Sciatic nerve (tissue), 2 donors: ENCODE data around the gene ADARB2. TPM values are rescaled to one million over a fixed set of nuclear protein-coding genes. Genes with fewer than 3 reads are reported as not detected.

Experiments used
- ATAC-seq: fragments of 200-7000 bp; cut with Tn5 transposase; one replicate; pipeline ENCODE4 v1.9.1; 2020; ENCODE audit warnings: mild to moderate bottlenecking, moderate library complexity
- DNase-seq: peaks from one replicate; pipeline ENCODE4 v3.0.0-alpha.2; 2020; ENCODE audit warnings: low spot score
- intact Hi-C: fragments of 100-400 bp; cut with DNase I; formaldehyde crosslinking; loops from one replicate; pipeline ENCODE4 v1.14.2; 2022
- total RNA-seq: library from RNA; stranded (reverse); fragmentation: NEBNext Ultra II Directional; extraction: Animal tissue kit (Norgen Biotek cat#: 25700); gene quantifications from one replicate; pipeline ENCODE4 v1.2.1, GENCODE V29; 2021
- donor health status: DM: no; HTN: no; CAD: no.
- donor health status: DM: no; HTN: no; CAD: no.

ADARB2 gene
- total RNA-seq, 1 donor from 2014 or later, result 1.9 TPM

- DNase-seq (no peak), ATAC-seq (no peak)
- intact Hi-C loops, result no loop called here
Observed at GRCh38 chr10:1153251-1153763, 584.0 kb downstream of the ADARB2 start.

DNA sequence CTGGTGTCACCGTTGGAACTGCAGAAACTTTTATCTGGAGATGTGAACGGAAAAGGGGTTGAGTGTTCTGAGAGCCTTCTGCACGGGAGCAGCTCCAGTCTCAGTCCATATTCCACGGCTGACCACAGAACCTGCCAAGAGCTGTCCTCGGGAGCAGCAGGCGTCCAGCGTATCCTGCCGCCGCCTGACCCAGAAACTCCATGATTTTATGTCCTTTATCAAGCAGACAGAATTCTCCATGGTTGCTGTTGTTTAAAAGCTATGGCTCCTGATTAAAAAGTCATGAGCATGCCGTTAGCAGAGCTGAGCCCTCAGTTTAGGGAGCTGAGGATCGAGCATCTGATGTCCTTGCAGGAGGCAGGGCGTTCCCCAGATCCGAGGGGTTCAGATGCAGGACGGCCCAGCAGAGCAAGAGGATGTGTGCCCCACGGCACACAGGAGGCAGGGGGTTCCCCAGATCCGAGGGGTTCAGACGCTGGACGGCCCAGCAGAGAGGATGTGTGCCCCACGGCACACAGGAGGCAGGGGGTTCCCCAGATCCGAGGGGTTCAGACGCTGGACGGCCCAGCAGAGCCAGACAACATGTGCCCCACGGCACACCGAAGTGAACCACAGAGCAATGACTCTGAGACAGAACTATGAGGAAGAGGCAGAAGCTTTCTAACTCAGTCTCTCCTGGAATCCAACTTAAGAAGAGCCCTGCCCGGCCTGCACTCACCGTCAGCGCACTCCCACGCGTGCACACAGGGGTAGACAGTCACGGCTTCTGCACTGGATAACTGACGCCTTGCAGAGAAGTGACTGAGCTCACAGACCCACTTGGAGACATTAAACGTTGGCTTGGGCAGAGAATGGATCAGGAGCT lies 584.7 kb downstream of the ADARB2 start:
- no peak for ATAC-seq
- DNase-seq, result no peak
- intact Hi-C loops, result no loop called here

DNA sequence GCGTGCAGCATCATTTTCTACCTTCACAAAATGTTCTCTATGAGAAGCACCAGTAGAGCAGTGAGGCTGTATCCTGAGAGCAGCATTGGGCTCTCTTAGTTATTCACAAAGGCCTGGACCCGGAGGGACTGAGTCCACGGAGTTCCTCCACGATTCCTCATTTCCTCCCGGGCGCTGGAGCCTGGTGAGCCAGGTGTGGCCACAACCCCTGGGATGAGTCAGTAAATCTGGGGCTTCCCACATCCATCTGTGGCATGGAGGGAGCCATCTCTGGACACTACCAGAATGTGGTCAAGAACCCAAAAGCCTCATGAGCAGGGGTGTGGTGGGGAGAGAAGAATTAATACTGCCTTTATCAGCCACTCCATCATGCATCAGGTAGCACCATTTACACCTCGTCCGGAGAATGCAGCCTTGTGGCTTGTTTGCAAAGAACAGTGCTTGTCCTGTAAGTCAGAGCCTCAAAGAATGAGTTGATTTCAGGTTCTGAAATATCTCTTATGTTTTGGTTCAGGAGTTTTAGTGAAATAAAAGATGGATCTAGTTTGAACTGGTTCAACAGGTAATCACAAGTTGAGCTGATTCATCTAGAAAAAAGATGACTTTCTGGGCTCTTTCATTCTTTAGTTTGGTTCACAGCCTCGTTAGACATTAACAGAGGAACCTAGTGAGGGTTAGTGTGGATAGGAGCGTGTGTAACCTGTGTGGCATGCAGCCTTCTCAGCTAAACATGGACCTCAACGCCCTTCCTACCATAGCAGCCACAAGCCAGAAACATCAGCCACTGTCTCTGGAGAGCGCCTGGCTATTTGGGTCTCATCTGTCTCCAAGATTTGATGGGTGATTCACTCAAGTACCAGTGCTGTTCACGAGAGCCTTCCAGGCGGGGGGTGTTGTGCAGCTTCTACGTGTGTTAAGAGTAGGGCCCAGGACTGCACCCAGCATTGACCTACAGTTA lies 586.0 kb downstream of the ADARB2 start:
- no peak for DNase-seq
- no peak for ATAC-seq

DNA sequence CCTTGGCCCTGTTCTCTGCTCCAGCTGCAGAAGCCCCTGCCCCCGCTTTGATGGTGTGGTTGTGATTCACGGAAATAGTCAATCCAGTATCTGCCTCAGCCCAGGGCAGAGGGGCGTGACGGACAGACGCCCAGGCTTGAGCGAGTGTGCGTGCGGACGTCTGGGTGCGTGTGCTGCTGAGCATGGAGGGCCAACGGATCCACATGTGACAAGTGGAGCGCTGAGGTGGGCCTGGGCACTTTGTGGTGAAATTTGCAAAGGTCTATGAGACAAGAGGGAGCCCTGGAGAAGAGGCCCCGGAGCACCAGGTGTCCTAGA lies 586.7 kb downstream of the ADARB2 start:
- intact Hi-C loops, result no loop called here
- DNase-seq (no peak), ATAC-seq (no peak)

More for the DNA sequence above, 586.0 kb downstream of the ADARB2 start:
- intact Hi-C loops, result no loop called here

DNA sequence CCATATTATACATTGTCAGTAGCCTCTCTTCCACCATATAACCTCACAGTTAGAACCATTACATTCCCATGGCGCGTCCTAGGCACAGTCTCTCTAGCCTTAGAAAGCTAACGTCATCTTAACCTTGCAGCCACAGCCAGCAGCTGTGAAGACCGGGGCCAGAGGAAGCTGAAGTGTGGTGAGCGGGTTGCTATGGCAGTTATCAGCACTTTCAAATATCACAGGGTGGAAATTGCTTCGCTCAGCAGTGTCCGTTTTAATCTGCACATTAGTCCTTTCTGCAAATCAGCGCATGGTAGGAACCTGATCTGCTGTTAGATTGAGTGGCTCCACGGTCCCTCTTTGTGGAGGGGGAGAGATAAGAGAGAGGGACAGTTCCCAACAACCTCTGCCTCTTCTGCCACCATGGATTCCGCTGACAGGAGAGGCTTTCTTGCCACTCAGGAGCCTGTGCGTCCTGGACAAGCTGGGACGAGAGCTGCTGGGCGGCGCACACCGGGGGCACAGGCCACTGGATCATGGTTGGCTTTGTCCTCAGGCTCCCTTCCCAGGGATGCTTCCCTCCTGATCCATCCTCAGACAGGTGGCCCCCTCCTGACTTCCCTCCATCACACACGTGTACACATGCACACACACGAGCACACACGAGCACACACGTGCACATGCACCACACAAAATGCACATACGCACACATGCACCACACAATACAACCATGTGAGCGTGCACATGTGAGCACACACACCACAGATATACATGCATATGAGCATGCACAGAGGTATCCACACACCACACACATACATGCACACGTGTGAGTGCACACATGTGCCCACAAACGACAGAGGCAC lies 587.3 kb downstream of the ADARB2 start:
- intact Hi-C loops, result no loop called here
- DNase-seq (no peak), ATAC-seq (no peak)

GRCh38 chr10:1148855-1149605 lies 588.3 kb downstream of the ADARB2 start:
- ATAC-seq (no peak), DNase-seq (no peak)
- intact Hi-C loops, result no loop called here

DNA sequence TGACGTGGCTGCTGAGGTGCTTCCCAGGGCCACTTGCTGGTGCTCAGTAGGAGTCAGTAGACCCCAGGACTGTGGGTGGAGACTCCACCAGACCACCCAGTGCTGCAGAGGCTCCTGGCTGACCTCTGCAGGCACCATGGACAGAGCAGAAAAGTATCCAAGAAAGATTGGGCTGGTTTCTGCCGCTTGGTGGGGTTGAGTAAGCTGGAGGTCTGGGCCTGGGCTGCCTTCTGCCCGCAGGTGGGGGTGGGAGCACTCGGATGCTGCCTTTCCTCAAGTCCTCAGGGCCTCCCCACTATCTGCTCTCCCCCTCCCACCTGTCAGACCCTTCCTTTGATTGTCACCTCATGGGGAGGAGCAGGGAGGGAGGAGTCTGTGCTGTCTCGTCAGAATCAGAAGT lies 589.5 kb downstream of the ADARB2 start:
- intact Hi-C loops, result no loop called here
- ATAC-seq (no peak), DNase-seq (no peak)

GRCh38 chr10:1142596-1142995 lies 594.7 kb downstream of the ADARB2 start:
- intact Hi-C loops, result no loop called here
- ATAC-seq (no peak), DNase-seq (no peak)

GRCh38 chr10:1141701-1142100 lies 595.6 kb downstream of the ADARB2 start:
- DNase-seq (no peak), ATAC-seq (no peak)
- intact Hi-C loops, result no loop called here

DNA sequence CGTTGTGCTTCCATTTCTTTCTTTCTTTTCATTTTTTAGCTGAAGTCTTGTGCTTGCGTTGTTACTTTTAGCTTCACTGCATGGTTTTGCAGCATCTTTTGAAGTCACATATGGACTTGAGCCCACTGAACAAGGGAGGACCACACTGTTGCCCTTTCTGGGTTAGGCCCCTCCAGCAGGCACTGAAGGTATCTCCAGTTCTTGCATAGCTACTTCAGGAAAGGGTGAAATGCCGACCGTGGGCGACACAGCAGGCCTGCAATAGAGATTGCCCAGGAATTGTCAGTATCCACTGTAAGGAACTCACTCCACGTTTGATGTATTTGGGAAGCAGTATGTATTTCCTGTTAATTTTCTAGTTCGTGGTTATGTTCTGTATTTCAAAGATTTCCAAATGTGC lies 596.1 kb downstream of the ADARB2 start:
- ATAC-seq (no peak), DNase-seq (no peak)
- intact Hi-C loops, result no loop called here

- intact Hi-C loops, result no loop called here
- ATAC-seq, result no peak
- DNase-seq, result no peak
Observed at GRCh38 chr10:1138529-1138928, 598.8 kb downstream of the ADARB2 start.

GRCh38 chr10:1137499-1138163 lies 599.7 kb downstream of the ADARB2 start:
- ATAC-seq, result no peak
- DNase-seq, result no peak
- intact Hi-C loops, result no loop called here

DNA sequence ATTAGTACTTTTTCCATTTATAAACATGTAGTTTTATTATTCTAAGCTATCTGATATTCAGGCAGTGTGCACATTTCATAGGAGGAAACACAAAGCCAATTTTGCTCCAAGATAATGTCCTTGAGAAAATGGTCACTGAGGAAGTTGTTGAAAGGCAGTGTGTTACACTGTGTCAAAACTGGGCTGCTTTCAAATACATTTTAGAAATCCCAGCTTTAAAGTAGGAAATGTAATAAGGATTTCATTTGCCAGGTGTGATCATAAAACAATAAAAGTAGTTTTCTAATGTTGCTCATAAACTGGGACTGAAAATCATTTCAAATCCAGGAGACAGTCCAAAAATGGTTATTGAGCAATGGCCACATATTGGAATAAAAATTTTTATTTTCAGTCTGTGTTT lies 601.1 kb downstream of the ADARB2 start:
- DNase-seq, result no peak
- intact Hi-C loops, result no loop called here
- no peak for ATAC-seq

DNA sequence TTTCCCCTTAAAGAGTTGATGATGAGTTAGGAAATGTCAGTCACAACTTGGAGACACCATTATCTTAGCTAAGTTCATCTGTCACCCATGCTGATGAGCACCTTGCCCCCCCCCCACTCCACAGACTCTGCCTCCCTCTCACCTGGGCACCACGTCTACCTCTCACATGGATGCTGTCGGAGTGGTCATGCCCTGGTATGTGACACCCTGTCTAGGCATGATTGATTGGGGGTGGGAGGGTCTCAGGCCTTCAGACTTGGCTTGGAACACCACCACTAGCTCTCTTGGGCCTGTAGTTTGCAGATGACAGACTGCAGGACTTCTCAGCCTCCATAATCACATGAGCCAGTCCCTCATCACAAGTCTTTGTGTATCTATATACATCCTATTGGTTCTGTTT lies 603.2 kb downstream of the ADARB2 start:
- intact Hi-C loops, result no loop called here
- DNase-seq, result no peak
- no peak for ATAC-seq

GRCh38 chr10:1133495-1134045 lies 603.8 kb downstream of the ADARB2 start:
- ATAC-seq, result no peak
- intact Hi-C loops, result no loop called here
- DNase-seq, result no peak

DNA sequence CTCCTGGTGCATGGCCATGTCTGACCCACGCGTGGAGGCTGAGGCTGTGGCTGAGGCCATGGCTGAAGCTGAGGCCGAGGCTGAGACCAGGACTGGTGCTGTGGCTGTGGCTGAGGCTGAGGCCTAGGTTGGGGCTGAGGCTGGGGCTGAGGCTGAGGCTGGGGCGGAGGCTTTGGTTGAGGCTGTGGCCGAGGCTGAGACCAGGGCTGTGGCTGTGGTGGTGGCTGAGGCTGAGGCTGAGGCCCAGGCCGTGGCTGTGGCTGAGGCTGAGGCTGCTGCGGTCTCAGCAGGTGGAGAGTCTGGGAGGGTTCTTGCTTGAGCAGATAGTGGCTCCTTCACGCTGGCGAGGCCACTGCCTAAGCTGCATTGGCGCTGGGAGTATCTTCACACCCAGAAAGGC lies 604.7 kb downstream of the ADARB2 start:
- intact Hi-C loops, result no loop called here
- DNase-seq (no peak), ATAC-seq (no peak)

DNA sequence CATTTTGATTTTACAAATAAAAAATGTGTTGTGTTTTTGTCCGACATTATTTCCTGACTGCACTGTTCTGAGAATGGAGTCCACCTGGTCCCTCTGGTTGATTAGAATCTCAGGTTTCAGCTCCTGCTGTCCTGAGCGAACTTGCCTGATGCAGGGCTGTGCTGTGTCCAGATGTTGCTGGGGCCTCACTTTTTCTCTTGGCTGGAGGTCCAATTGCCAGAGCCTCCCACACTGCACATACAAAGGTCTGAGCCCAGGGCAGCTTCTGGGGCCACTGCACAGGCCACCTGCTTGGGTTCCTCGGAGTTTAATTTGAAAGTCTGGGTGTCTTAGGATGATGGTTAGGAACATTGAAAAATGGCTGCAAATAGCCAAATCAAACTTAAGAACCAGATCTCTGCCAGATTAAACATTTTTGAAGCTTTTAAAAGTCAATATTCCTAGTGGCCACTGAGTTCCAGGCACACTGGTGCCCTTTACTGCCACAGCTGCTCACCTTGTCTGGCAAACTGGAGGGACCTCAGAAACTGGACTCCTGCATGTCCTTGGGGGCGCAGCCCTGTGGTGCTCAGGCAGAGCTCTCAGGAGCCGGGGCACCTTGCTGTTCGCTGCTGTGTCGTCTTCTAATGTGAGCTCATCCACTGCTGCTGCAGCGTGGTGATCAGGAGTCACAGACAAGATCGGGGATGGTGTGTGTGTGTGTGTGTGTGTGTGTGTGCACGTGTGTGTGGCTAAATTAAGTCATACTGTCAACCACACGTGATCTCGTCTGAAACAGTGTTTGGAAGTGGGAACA lies 606.1 kb downstream of the ADARB2 start:
- ATAC-seq, result no peak

More for the DNA sequence above, 606.1 kb downstream of the ADARB2 start:
- intact Hi-C loops, result no loop called here
- DNase-seq, result no peak
